SKM-1 treated with dmso at 0.1 percent for 144 hours (cell line): Measurements from ENCODE around the gene SPC24.
A peak's percentile ranks its signal among the peaks of the same experiment; 100 is the strongest.
"Not testable (repeated sequence)": the region's sequence is repeated elsewhere in the genome, so short reads cannot be mapped to it uniquely, and the experiment has no call there.

Experiments used
- DNase-seq: peaks from one replicate; lab custom pipeline; 2025; ENCODE audit not compliant: unreplicated experiment; lab: John Stamatoyannopoulos, UW

SPC24 gene

GRCh38 chr19:11131471-11131870, 24.1 kb downstream of the SPC24 start:
- no peak for DNase-seq

- DNase-seq, result peak; percentile 80
These were observed 24.6 kb downstream of the SPC24 start for GRCh38 chr19:11130824-11131455.

GRCh38 chr19:11127905-11128304, 27.7 kb downstream of the SPC24 start:
- no peak for DNase-seq

GRCh38 chr19:11125994-11126685, 29.4 kb downstream of the SPC24 start:
- DNase-seq, result peak; percentile 33

- not testable (repeated sequence) for DNase-seq
These were observed 31.4 kb downstream of the SPC24 start for GRCh38 chr19:11124157-11124556.

- no peak for DNase-seq
These were observed 32.5 kb downstream of the SPC24 start for GRCh38 chr19:11123114-11123513.

- DNase-seq, result not testable (repeated sequence)
These were observed 33.6 kb downstream of the SPC24 start for GRCh38 chr19:11121963-11122362.

- no peak for DNase-seq
These were observed 39.1 kb downstream of the SPC24 start for GRCh38 chr19:11116507-11116906.

GRCh38 chr19:11115895-11116446, 39.6 kb downstream of the SPC24 start:
- DNase-seq, result no peak

- no peak for DNase-seq
These were observed 40.5 kb downstream of the SPC24 start for GRCh38 chr19:11115042-11115441.

- DNase-seq, result no peak
These were observed 42.4 kb downstream of the SPC24 start for GRCh38 chr19:11113140-11113708.

- DNase-seq, result no peak
These were observed 43.8 kb downstream of the SPC24 start for GRCh38 chr19:11111771-11112144.

- no peak for DNase-seq
These were observed 44.3 kb downstream of the SPC24 start for GRCh38 chr19:11111117-11111770.

GRCh38 chr19:11108746-11109145, 46.8 kb downstream of the SPC24 start:
- DNase-seq, result no peak

- no peak for DNase-seq
These were observed 49.1 kb downstream of the SPC24 start for GRCh38 chr19:11106477-11106876.

GRCh38 chr19:11105014-11105636, 50.5 kb downstream of the SPC24 start:
- DNase-seq, result no peak

GRCh38 chr19:11103667-11104066, 51.9 kb downstream of the SPC24 start:
- DNase-seq, result not testable (repeated sequence)

GRCh38 chr19:11102944-11103343, 52.6 kb downstream of the SPC24 start:
- no peak for DNase-seq

GRCh38 chr19:11101057-11101456, 54.5 kb downstream of the SPC24 start:
- no peak for DNase-seq

- no peak for DNase-seq
These were observed 55.5 kb downstream of the SPC24 start for GRCh38 chr19:11100049-11100448.

- no peak for DNase-seq
These were observed 56.7 kb downstream of the SPC24 start for GRCh38 chr19:11098861-11099260.
